ENCODE data around the gene USP8.

- TF ChIP-seq, protein P1, sequence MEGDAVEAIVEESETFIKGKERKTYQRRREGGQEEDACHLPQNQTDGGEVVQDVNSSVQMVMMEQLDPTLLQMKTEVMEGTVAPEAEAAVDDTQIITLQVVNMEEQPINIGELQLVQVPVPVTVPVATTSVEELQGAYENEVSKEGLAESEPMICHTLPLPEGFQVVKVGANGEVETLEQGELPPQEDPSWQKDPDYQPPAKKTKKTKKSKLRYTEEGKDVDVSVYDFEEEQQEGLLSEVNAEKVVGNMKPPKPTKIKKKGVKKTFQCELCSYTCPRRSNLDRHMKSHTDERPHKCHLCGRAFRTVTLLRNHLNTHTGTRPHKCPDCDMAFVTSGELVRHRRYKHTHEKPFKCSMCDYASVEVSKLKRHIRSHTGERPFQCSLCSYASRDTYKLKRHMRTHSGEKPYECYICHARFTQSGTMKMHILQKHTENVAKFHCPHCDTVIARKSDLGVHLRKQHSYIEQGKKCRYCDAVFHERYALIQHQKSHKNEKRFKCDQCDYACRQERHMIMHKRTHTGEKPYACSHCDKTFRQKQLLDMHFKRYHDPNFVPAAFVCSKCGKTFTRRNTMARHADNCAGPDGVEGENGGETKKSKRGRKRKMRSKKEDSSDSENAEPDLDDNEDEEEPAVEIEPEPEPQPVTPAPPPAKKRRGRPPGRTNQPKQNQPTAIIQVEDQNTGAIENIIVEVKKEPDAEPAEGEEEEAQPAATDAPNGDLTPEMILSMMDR (IDR thresholded peaks at IDR 0.05) = no peak
- TF ChIP-seq POLR2A (IDR thresholded peaks at IDR 0.05) = no peak
Measured at GRCh38 chr15:50562735-50563640, 138.8 kb downstream of the USP8 start.

Measured in lower leg skin (tissue), 3 donors.